Activated naive CD4-positive, alpha-beta T cell treated with anti-CD3 and anti-CD28 coated beads, Interleukin-2, amount 50 U/mL, for 72 hours (primary cell): Measurements from ENCODE around the gene SLC35C1. TPM values are rescaled to one million over a fixed set of nuclear protein-coding genes. Genes with fewer than 3 reads are reported as not detected.
"Not testable (repeated sequence)": the region's sequence is repeated elsewhere in the genome, so short reads cannot be mapped to it uniquely, and the experiment has no call there.

Source experiments
- ATAC-seq, 2 donors: fragments of 150-1000 bp; cut with Tn5 transposase; 2 replicates each; pipeline ENCODE4 v1.10.0; 2021; ENCODE audit warnings: mild to moderate bottlenecking in 2 of 2, moderate library complexity in 2 of 2
- DNase-seq, 2 donors: peaks; one replicate each; pipeline ENCODE4 v3.0.0; 2021 to 2022; ENCODE audit warnings: low spot score in 2 of 2
- H3K27ac Mint-ChIP-seq, 2 donors: one replicate each; pipeline ENCODE4 v1.8.0; 2022; ENCODE audit warnings: mild to moderate bottlenecking in 2 of 2, mixed read lengths in 2 of 2
- H3K36me3 Mint-ChIP-seq, 2 donors: one replicate each; pipeline ENCODE4 v1.8.0; 2022; ENCODE audit warnings: mixed read lengths in 2 of 2
- H3K9me3 Mint-ChIP-seq, 2 donors: one replicate each; pipeline ENCODE4 v1.8.0; 2022; ENCODE audit warnings: mixed read lengths in 2 of 2
- total RNA-seq, 2 donors: library from RNA; stranded (reverse); gene quantifications; one replicate each; pipeline ENCODE4 v1.2.3, GENCODE V29; 2022

Gene SLC35C1
- total RNA-seq, 2 donors from 2014 or later = 7.9 to 10.8 TPM

DNA sequence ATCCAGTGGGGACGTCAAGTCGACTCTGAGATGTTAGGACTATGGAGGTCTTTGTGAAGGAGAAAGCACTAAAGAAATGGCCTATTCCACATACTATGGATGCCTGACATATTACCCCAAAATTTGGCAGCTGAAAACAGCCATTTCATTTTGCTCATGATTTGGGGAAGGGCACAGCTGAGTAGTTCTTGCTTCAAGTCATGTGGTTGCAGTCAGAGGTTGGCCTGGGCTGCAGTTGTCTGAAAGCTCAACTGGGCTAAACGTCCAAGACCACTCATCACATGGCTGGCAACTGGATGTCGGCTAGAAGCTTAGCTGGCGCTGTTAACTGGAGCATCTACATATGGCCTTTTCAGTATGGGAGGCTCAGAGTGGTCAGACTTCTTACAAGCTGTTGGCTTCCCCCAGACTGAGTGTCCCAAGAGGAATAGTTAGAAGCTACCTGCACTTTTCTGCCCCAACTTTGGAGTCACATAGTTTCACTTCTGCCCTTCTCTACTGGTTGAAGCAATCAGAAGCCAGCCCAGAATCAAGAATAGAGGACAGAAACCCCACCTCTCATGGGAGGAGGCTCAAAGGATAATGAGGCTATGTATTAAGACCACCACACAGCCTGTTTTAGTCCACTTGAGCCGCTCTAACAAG, 14.1 kb downstream of the SLC35C1 start:
- Mint-ChIP-seq H3K27ac (peak overlapping the region in 1 of 2 donors; percentile 61), H3K9me3 (no peaks in the 10 kb centered on the region), H3K36me3 (no peaks in the 10 kb centered on the region)
- no peak for DNase-seq
- ATAC-seq = no peak

DNA sequence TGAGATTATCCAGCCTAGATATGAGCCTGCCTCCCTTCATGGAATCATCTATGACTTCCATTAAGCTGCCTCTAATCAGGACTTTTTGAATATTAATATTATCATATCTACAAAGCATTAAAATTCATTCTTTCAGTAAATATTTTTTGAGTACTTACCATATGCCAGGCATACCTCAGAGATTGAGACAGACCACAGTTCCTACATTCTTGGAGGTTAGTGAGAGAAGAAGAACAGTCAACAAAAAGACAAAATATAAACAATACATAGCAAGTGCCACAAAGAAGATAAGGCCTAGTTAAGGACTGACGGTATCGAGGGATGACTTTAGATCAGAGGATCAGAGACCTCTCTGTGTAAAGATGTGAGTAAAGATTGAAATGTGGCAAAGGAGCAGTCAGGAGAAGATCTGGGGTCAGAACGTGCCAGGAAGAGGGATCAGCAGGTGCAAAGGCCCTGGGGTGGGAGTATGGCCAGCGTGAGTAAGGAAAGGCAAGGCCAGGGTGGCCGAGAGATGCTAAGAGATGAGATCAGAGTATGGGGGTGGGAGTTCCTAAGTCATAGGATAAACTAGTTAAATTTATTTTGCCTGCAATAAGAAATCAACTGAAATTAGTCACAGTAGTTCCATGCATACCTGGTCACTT, 15.4 kb downstream of the SLC35C1 start:
- no peak for DNase-seq
- no peak for ATAC-seq
- Mint-ChIP-seq H3K9me3 (no peaks in the 10 kb centered on the region), H3K27ac (no peak overlapping the region), H3K36me3 (no peaks in the 10 kb centered on the region)

- H3K27ac Mint-ChIP-seq, DNase-seq: not testable (repeated sequence)
Observed at GRCh38 chr11:45826492-45826891, 21.5 kb downstream of the SLC35C1 start.

GRCh38 chr11:45827123-45827522, 22.2 kb downstream of the SLC35C1 start:
- no peaks in the 10 kb centered on the region for H3K9me3 Mint-ChIP-seq
- DNase-seq (no peak), ATAC-seq (no peak)
- no peak overlapping the region for H3K27ac Mint-ChIP-seq
- no peaks in the 10 kb centered on the region for H3K36me3 Mint-ChIP-seq

More at GRCh38 chr11:45826492-45826891, 21.5 kb downstream of the SLC35C1 start:
- ATAC-seq, H3K36me3 Mint-ChIP-seq, H3K9me3 Mint-ChIP-seq: not testable (repeated sequence)

DNA sequence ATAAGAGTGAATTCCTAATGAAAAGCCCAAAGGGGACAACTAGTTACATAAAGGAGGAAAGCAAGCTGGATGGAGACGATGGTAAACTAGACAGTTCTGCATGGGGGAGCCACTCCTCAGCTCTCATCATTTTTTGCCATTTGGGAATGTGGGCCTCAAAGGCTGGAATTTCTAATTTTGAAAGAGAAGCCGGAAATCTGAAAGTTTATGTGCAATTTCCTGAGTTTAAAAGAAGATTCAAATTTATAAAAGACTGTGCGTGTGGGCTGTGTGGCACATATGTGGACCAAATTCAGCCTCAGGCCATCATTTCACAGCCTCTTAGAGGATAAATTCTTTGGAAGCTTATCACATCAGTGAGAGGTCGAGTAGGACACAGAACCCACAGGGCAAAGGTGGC, 24.0 kb downstream of the SLC35C1 start:
- Mint-ChIP-seq H3K36me3 (no peaks in the 10 kb centered on the region), H3K9me3 (no peaks in the 10 kb centered on the region), H3K27ac (no peak overlapping the region)
- DNase-seq = no peak
- no peak for ATAC-seq

- H3K9me3 Mint-ChIP-seq = no peaks in the 10 kb centered on the region
- ATAC-seq (no peak), DNase-seq (no peak)
- H3K36me3 Mint-ChIP-seq = no peaks in the 10 kb centered on the region
- H3K27ac Mint-ChIP-seq = no peak overlapping the region
Observed at GRCh38 chr11:45830596-45830995, 25.6 kb downstream of the SLC35C1 start.

- DNase-seq (no peak), ATAC-seq (no peak)
- Mint-ChIP-seq H3K36me3 (no peaks in the 10 kb centered on the region), H3K27ac (no peak overlapping the region), H3K9me3 (no peaks in the 10 kb centered on the region)
Observed at GRCh38 chr11:45832811-45833441, 28.0 kb downstream of the SLC35C1 start.

- H3K27ac Mint-ChIP-seq = peak overlapping the region in 1 of 2 donors; percentile 20
Observed at GRCh38 chr11:45833761-45834160, 28.8 kb downstream of the SLC35C1 start.

GRCh38 chr11:45834298-45834756, 29.4 kb downstream of the SLC35C1 start:
- no peaks in the 10 kb centered on the region for H3K9me3 Mint-ChIP-seq
- peak in 1 of 2 donors; percentile 51 for ATAC-seq
- DNase-seq = no peak
- peak overlapping the region; percentile 18 to 20 for H3K27ac Mint-ChIP-seq
- no peaks in the 10 kb centered on the region for H3K36me3 Mint-ChIP-seq

More at GRCh38 chr11:45833761-45834160, 28.8 kb downstream of the SLC35C1 start:
- DNase-seq (no peak), ATAC-seq (no peak)
- Mint-ChIP-seq H3K36me3 (no peaks in the 10 kb centered on the region), H3K9me3 (no peaks in the 10 kb centered on the region)

- Mint-ChIP-seq H3K27ac (no peak overlapping the region), H3K36me3 (no peaks in the 10 kb centered on the region), H3K9me3 (no peaks in the 10 kb centered on the region)
- DNase-seq (no peak), ATAC-seq (no peak)
Observed at GRCh38 chr11:45839204-45839603, 34.3 kb downstream of the SLC35C1 start.

DNA sequence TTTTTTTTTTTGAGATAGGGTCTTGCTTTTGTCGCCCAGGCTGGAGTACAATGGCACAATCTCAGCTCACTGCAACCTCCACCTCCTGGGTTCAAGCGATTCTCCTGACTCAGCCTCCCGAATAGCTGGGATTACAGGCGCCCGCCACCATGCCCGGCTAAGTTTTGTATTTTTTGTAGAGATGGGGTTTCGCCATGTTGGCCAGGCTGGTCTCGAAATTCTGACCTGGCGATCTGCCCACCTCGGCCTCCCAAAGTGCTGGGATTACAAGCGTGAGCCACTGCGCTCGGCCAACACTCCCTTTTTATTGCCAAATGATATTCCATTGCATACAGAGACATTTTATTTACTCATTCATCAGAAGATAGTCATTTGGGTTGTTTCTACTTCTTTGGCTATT, 35.3 kb downstream of the SLC35C1 start:
- not testable (repeated sequence) for H3K9me3 Mint-ChIP-seq, ATAC-seq, DNase-seq, H3K36me3 Mint-ChIP-seq, H3K27ac Mint-ChIP-seq

DNA sequence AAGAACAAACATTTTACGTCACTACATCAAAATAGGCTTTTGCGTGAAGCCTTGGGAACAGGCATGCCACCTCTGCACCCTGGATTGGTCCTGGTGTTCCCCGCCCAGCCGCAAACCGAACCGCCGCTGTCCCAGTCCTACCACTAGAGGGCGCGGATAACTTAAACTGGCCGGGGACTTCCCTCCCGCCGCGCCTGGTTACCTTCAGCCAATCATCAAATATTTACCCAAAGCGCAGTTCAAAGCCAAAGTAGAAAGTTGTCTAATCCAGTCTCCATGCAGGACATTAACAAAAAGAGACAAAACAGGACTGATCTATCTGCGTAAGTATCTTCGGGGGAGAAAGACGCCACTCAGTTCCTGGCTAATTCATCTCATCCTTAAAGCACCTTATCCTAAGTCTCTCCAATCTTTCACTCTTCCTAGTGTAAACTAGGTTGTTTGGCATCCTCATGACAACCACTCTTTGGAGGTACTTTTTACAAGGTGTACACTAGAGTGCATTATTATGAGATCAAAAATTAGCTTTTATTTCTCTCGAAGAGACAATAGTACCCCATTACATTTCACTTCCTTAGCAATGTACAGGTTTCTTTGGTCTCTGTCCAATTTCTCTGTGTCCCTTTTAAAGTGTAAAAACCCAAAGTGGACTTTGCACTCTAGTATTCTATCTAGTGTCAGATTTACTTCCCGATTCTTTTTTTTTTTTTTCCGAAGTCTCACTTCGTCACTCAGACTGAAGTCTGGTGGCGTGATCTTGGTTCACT, 38.4 kb downstream of the SLC35C1 start:
- no peaks in the 10 kb centered on the region for H3K9me3 Mint-ChIP-seq
- peak; percentile 13 to 34 for ATAC-seq
- no peaks in the 10 kb centered on the region for H3K36me3 Mint-ChIP-seq
- peak overlapping the region; percentile 85 to 86 for H3K27ac Mint-ChIP-seq
- peak; percentile 88 to 92 for DNase-seq

DNA sequence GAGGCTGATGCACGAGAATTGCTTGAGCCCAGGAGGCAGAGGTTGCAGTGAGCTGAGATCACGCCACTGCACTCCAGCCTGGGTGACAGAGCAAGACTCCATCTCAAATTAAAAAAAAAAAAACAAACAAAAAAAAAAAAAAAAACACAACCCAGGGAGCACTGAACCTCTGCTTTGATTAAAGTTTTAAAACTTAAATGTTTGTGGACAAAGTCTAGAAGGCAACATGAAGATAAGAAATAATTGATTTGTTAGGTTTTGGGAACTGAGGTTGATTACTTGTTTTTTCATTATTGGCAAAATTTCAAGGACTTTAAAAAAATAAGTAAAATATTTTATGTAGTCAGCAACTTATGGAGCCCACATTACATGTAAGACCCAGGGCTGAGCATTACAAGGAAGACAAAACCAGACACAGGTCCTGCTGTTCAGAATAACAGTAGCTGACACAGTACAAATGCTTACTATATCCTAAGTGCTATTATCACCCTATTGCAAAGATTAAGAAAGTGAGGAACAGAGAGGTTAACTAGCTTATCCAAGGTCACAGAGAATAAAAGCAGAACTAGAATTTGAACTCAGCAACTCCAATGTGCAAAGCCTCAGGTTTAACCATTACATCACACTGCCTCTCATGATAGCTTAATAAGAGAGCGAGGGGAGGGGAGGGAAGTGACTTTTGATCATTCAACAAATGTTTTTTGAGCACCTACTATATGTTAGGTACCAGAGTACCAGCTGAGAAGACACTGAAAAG, 40.1 kb downstream of the SLC35C1 start:
- no peak for DNase-seq
- H3K27ac Mint-ChIP-seq = peak overlapping the region in 1 of 2 donors; percentile 92

DNA sequence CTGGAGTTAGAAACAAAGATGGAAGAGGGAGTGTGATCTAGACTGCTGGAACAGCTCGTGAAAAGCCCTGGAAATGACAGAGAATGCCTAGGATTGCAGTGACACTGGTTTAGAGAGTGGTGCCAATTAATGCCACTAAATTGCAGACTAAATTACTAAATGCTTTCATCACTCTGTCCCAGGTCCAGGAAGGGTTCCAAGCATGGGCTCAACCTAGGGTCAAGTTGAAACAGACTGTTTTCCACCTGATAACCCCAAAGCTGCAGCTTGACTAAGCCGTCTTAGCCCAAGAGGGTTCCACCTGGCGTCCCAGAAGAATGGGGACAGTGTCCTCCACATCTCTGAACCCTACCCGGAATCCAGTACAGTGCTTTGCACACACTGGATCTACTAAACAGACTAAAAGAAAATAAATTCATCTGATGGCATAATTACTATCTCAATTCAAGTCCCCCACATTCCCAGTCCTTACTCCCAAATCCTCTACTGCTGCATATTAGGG, 41.3 kb downstream of the SLC35C1 start:
- ATAC-seq (no peak), DNase-seq (no peak)
- Mint-ChIP-seq H3K36me3 (no peaks in the 10 kb centered on the region), H3K27ac (peak overlapping the region in 1 of 2 donors; percentile 92), H3K9me3 (no peaks in the 10 kb centered on the region)

More for the DNA sequence above, 40.1 kb downstream of the SLC35C1 start:
- ATAC-seq = no peak
- Mint-ChIP-seq H3K36me3 (no peaks in the 10 kb centered on the region), H3K9me3 (no peaks in the 10 kb centered on the region)

- ATAC-seq (peak; percentile 88 to 93), DNase-seq (peak; percentile 96 to 100)
- H3K27ac Mint-ChIP-seq = peak within 1 kb of the TSS; percentile 77 to 92
- H3K36me3 Mint-ChIP-seq = no peaks in the 10 kb centered on the region
- no peaks in the 10 kb centered on the region for H3K9me3 Mint-ChIP-seq
Observed at GRCh38 chr11:45846974-45847910, 42.3 kb downstream of the SLC35C1 start, which contains the start of gene CRY2. Gene CRY2 (plus strand): TSS chr11:45847475. CDS start chr11:45847491, 16 bp downstream.
